ENCODE data around the gene HDAC5. TPM values are rescaled to one million over a fixed set of nuclear protein-coding genes. Genes with fewer than 3 reads are reported as not detected.
A peak's percentile ranks its signal among the peaks of the same experiment; 100 is the strongest.

HDAC5 gene
- total RNA-seq (2021), result 16.9 and 27.1 TPM in 2 replicates
- percentile 39 among the genes with signal in this experiment for Bru-seq, nascent RNA
- percentile 45 among the genes with signal in this experiment for BruChase-seq, experiment 1, labeled RNA remaining after a 2-hour chase
- percentile 44 among the genes with signal in this experiment for BruChase-seq, experiment 2, labeled RNA remaining after a 6-hour chase
- long read RNA-seq, full-length matches to known transcripts, result 11 of 70 reads
- long read RNA-seq, partial matches to known transcripts, result 33 of 70 reads
- long read RNA-seq, other reads (novel, unspliced or antisense), result 26 of 70 reads

- H3K4me3 ChIP-seq (ENCODE audit: low read depth, low read length, poor library complexity, severe bottlenecking), result peak within 1 kb of the TSS; percentile 64
- H3K9me3 ChIP-seq (ENCODE audit: low read depth, low read length, poor library complexity, severe bottlenecking), result no peaks in the 10 kb centered on the region
- TF ChIP-seq EZH2 (IDR thresholded peaks at IDR 0.05; ENCODE audit: borderline replicate concordance, low read depth, low read length, poor library complexity, severe bottlenecking), result no peak
- peak; percentile 54 for TF ChIP-seq CTCF (conservative IDR thresholded peaks at IDR 0.05; ENCODE audit: low read depth, low read length)
- BruUV-seq (replicated peaks), result no TSS peak
- POLR2A ChIA-PET (ENCODE audit: low non-redundant PET), result no interaction called here
- no peaks in the 10 kb centered on the region for H3K27me3 ChIP-seq (replicated peaks; ENCODE audit: insufficient read depth, low read depth, low read length, poor library complexity)
- CTCF ChIA-PET, result interaction anchor here (0.5 to 1.1 kb wide), 9 partner anchors 14 to 307 kb away, joined by 3 to 9 read pairs (median 4); partner anchors contain the start of gene PPY
- intact Hi-C loops (cut with micrococcal nuclease; ENCODE audit: unreplicated experiment), result no loop called here
- DNase-seq (ENCODE audit: low spot score), result peak; percentile 91
- no peaks in the 10 kb centered on the region for H3K36me3 ChIP-seq (ENCODE audit: insufficient read depth, low read length, poor library complexity, severe bottlenecking)
- no peaks in the 10 kb centered on the region for H3K4me1 ChIP-seq (ENCODE audit: insufficient read depth, low read length, poor library complexity, severe bottlenecking)
- H3K27ac ChIP-seq (ENCODE audit: low read depth, low read length, poor library complexity, severe bottlenecking), result peak within 1 kb of the TSS; percentile 87
Measured at GRCh38 chr17:44123356-44124117, at the start of gene HDAC5. Gene HDAC5 (minus strand): TSS chr17:44123641. CDS start chr17:44117515, 6,126 bp downstream.

DNA sequence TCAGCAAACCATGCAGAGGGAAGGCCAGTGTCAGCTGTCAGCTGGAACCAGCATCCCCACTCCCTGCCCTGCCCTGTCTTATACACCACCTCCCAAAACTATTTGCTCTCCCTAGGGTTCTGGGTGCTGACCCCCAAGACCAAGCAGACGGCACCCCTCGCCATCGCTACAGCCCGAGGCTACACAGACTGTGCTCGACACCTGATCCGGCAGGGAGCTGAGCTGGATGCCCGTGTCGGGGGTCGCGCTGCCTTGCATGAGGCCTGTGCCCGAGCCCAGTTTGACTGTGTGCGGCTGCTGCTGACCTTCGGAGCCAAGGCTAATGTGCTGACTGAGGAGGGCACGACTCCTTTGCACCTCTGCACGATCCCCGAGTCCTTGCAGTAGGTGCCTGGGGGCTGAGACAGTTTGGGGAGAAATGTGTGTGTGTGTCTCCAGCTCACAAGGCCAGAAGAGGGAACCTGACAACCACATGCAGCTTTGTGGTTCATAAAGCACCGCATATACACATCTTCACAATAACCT is 48.6 kb upstream of the HDAC5 start:
- no peak for DNase-seq (ENCODE audit: low spot score)
- BruUV-seq (replicated peaks), result no TSS peak
- intact Hi-C loops (cut with micrococcal nuclease; ENCODE audit: unreplicated experiment), result loop anchor here (5.0 kb wide), 1 partner anchor 230 kb away; the partner anchor contains the start of gene PPY

More for the DNA sequence above, 48.6 kb upstream of the HDAC5 start:
- no peak for TF ChIP-seq EZH2 (IDR thresholded peaks at IDR 0.05; ENCODE audit: borderline replicate concordance, low read depth, low read length, poor library complexity, severe bottlenecking)
- TF ChIP-seq CTCF (conservative IDR thresholded peaks at IDR 0.05; ENCODE audit: low read depth, low read length), result no peak
- Histone ChIP-seq H3K4me3 (ENCODE audit: low read depth, low read length, poor library complexity, severe bottlenecking) (no peak overlapping the region), H3K27ac (ENCODE audit: low read depth, low read length, poor library complexity, severe bottlenecking) (no peak overlapping the region), H3K4me1 (ENCODE audit: insufficient read depth, low read length, poor library complexity, severe bottlenecking) (no peaks in the 10 kb centered on the region), H3K27me3 (replicated peaks; ENCODE audit: insufficient read depth, low read depth, low read length, poor library complexity) (no peaks in the 10 kb centered on the region), H3K36me3 (ENCODE audit: insufficient read depth, low read length, poor library complexity, severe bottlenecking) (no peaks in the 10 kb centered on the region), H3K9me3 (ENCODE audit: low read depth, low read length, poor library complexity, severe bottlenecking) (no peaks in the 10 kb centered on the region)
- CTCF ChIA-PET, result no interaction called here
- POLR2A ChIA-PET (ENCODE audit: low non-redundant PET), result interaction anchor here (0.5 kb wide), 1 partner anchor 46 kb away, joined by 3 read pairs; no protein-coding TSS in a partner anchor
